IPS DF 6.9 (cell line): Measurements from ENCODE around the gene LRRC23.

Experiments used
- DNase-seq: peaks from one replicate; pipeline ENCODE4 v3.0.0-alpha.2; 2013; ENCODE audit warnings: low read depth, low spot score
- H3K27ac ChIP-seq: one replicate; pipeline ENCODE4 v1.5.1; 2013; ENCODE audit warnings: low read length, control low read depth
- H3K27me3 ChIP-seq: 2 replicates; pipeline ENCODE4 v1.6.1; 2013; ENCODE audit warnings: mild to moderate bottlenecking, low read length; ENCODE audit not compliant: control insufficient read depth, insufficient read depth
- H3K36me3 ChIP-seq: 2 replicates; pipeline ENCODE4 v1.6.1; 2013; ENCODE audit warnings: low read length; ENCODE audit not compliant: control insufficient read depth, insufficient read depth
- H3K4me1 ChIP-seq: 2 replicates; pipeline ENCODE4 v1.6.1; 2013; ENCODE audit warnings: low read length; ENCODE audit not compliant: control insufficient read depth, insufficient read depth
- H3K4me3 ChIP-seq: 2 replicates; pipeline ENCODE4 v1.5.1; 2013; ENCODE audit warnings: mild to moderate bottlenecking, low read length
- H3K9me3 ChIP-seq: 2 replicates; pipeline ENCODE4 v1.6.1; 2013; ENCODE audit warnings: low read length, inconsistent platforms; ENCODE audit not compliant: control insufficient read depth, insufficient read depth
- WGBS: extraction: QIAGEN DNeasy Blood & Tissue Kit; methylation state at CpG from one replicate; pipeline ENCODE4 v1.1.7; 2013; ENCODE audit warnings: mixed read lengths, missing lambda C conversion rate; ENCODE audit not compliant: insufficient read length, insufficient coverage; 5-methylcytosine and 5-hydroxymethylcytosine counted together

The LRRC23 gene

GRCh38 chr12:6921539-6921938 lies 16.9 kb downstream of the LRRC23 start:
- H3K9me3 ChIP-seq: no peaks in the 10 kb centered on the region
- H3K4me3 ChIP-seq: no peak overlapping the region
- H3K36me3 ChIP-seq: peaks cover 13% of the 10 kb centered on the region
- WGBS: no CpG with 5 or more reads among the region's 7 CpGs
- 0 out of 2 replicates have a peak, but pooled peaks cover 1% of the 10 kb centered on the region for H3K4me1 ChIP-seq
- DNase-seq: no peak
- H3K27me3 ChIP-seq: no peaks in the 10 kb centered on the region
- no peak overlapping the region for H3K27ac ChIP-seq

GRCh38 chr12:6921996-6922946 lies 17.6 kb downstream of the LRRC23 start:
- no CpG with 5 or more reads among the region's 9 CpGs for WGBS
- Histone ChIP-seq H3K9me3 (no peaks in the 10 kb centered on the region), H3K36me3 (peaks cover 9% of the 10 kb centered on the region), H3K4me1 (0 out of 2 replicates have a peak, but pooled peaks cover 1% of the 10 kb centered on the region), H3K27ac (no peak overlapping the region), H3K4me3 (no peak overlapping the region), H3K27me3 (no peaks in the 10 kb centered on the region)
- no peak for DNase-seq

DNA sequence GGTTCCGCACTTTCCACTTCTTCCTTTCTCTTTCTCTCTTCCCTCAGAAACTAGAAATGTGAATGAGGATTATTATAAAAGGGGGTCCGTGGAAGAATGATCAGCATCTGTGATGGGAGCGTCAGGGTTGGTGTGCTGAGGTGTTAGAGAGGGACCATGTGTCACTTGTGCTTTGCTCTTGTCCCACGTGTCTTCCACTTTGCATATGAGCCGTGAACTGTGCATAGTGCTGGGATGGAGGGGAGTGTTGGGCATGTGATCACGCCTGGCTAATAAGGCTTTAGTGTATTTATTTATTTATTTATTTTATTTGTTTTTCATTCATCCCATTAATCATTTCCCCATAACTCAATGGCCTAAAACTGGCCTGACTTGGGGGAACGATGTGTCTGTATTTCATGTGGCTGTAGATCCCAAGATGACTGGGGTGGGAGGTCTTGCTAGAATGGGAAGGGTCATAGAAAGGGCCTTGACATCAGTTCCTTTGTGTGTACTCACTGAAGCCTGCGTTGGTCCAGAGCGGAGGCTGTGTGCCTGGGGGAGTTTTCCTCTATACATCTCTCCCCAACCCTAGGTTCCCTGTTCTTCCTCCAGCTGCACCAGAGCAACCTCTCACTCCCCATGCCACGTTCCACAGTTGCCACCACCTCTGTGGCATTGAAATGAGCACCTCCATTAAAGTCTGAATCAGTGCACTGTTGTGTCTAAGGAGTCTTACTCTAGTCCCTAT lies 18.5 kb downstream of the LRRC23 start:
- H3K9me3 ChIP-seq: no peaks in the 10 kb centered on the region
- H3K4me3 ChIP-seq: no peak overlapping the region
- H3K27me3 ChIP-seq: no peaks in the 10 kb centered on the region
- peaks cover 7% of the 10 kb centered on the region; the same call in 1 of the 2 replicates for H3K36me3 ChIP-seq
- DNase-seq: no peak
- WGBS: no CpG with 5 or more reads among the region's 10 CpGs
- 0 out of 2 replicates have a peak, but pooled peaks cover 1% of the 10 kb centered on the region for H3K4me1 ChIP-seq
- H3K27ac ChIP-seq: no peak overlapping the region

DNA sequence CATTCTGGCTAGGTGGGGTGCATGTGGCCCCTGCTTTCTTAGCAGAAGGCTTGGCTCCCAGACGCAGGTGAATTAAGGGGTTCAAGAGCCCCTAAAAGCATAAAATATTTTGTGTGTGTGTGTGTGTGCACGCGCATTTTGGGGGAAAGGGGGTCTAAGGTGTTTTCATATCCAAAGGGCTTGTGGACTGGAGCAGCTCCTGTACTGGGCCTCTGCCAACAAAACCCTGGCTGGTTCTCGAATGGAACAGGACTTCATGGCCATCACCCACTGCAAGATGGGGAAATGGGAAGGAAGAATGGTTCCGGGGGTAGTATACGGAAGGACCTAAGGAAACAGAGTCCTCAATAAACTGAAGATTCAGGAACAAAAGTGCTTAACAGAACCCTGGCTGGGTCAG lies 19.2 kb downstream of the LRRC23 start:
- peaks cover 7% of the 10 kb centered on the region; the same call in 1 of the 2 replicates for H3K36me3 ChIP-seq
- 0 out of 2 replicates have a peak, but pooled peaks cover 1% of the 10 kb centered on the region for H3K4me1 ChIP-seq
- no peak overlapping the region for H3K27ac ChIP-seq
- H3K27me3 ChIP-seq: no peaks in the 10 kb centered on the region
- no peak for DNase-seq
- H3K9me3 ChIP-seq: no peaks in the 10 kb centered on the region
- H3K4me3 ChIP-seq: no peak overlapping the region
- WGBS: no CpG with 5 or more reads among the region's 6 CpGs

- WGBS: no CpG with 5 or more reads among the region's 1 CpG
- H3K27ac ChIP-seq: peak overlapping the region; percentile 6
- no peaks in the 10 kb centered on the region for H3K9me3 ChIP-seq
- no peak overlapping the region for H3K4me3 ChIP-seq
- peaks cover 7% of the 10 kb centered on the region; the same call in 1 of the 2 replicates for H3K36me3 ChIP-seq
- H3K27me3 ChIP-seq: no peaks in the 10 kb centered on the region
- H3K4me1 ChIP-seq: peaks cover 4% of the 10 kb centered on the region; the same call in 1 of the 2 replicates
- DNase-seq: no peak
Observed at GRCh38 chr12:6925239-6925539, 20.6 kb downstream of the LRRC23 start.

DNA sequence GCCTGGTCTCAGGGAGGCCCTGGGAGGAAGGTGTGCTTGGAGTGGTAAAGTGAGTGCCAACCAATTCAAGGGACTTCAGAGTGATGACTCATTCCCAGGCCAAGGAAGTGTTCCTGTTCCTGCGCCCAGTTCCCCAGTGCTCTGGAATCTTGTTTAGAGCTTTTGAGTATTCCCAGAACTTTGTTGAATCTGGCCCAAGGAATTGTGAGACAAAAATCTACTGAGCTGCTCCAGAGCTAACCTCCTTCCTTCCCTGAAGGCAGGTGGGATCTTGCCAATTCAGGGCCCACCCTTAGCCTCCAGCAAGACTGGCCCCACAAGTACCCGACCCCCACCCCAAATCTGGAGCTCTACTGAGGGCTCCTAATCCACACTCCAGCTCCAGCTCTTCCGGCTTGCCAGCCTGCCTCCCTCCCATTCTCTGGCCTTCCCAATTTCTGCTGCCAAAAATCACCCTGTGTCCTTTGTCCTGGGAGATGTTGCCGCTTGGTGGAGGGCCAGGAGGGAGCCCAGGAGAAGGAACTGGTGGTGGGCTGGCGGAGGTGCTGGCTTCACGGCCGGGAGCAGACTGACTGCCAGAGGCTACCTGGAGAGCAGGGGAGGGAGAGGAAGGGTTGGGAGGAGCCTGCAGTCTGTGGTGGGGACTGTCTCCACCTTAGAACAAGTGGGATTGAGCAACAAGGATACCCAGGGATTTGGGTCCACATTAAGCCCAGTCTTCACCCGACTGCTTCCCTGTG lies 21.1 kb downstream of the LRRC23 start:
- Histone ChIP-seq H3K4me3 (peak overlapping the region; percentile 21; the same call in 1 of the 2 replicates), H3K27me3 (no peaks in the 10 kb centered on the region), H3K36me3 (peaks cover 7% of the 10 kb centered on the region; the same call in 1 of the 2 replicates), H3K4me1 (peaks cover 4% of the 10 kb centered on the region; the same call in 1 of the 2 replicates), H3K9me3 (no peaks in the 10 kb centered on the region), H3K27ac (peak overlapping the region; percentile 25)
- DNase-seq: no peak
- WGBS: no CpG with 5 or more reads among the region's 8 CpGs

DNA sequence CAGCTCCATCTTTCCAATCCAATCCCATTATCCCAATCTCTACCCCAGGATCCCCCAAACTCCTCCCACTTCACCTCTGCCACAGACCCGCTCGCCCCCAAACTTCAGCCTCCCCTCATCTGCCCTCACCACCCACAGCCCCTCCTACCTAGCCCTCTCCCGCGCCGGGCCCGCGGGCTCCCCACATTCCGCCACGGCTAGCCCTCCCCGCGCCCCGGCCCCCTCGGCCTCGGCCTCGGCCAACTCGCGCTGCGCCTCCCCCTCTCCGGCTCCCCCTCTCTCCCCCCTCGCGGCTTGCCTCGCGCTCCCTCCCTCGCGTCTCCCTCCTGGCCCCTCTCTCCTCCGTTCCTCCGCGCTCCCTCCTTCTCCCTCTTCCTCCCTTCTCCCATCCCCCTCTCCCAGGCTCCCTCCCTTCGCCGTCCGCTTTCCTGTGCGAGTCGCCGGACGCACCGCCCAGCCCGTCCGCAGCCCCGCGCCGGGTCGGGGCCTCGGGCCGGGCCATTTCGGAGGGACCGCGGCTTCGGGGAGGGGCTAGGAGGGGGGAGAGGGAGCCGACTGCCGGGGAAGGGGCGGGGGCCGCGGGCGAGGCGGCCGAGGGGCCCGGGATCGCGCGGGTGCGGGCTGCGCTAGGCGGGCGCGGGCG lies 22.9 kb downstream of the LRRC23 start, which contains the start of gene ATN1:
Gene ATN1, plus strand, starts transcription at position 581 of the 643 bp plus-strand sequence. CDS start 6,043 bp downstream, outside the sequence.
- H3K36me3 ChIP-seq: no peaks in the 10 kb centered on the region; the same call in 1 of the 2 replicates

GRCh38 chr12:6928022-6928702 lies 23.5 kb downstream of the LRRC23 start:
- no CpG with 5 or more reads among the region's 79 CpGs for WGBS
- no peaks in the 10 kb centered on the region for H3K27me3 ChIP-seq
- no peak for DNase-seq
- no peaks in the 10 kb centered on the region; the same call in 1 of the 2 replicates for H3K36me3 ChIP-seq
- H3K9me3 ChIP-seq: no peaks in the 10 kb centered on the region
- no peak overlapping the region for H3K27ac ChIP-seq
- H3K4me1 ChIP-seq: peaks cover 4% of the 10 kb centered on the region; the same call in 1 of the 2 replicates
- peak overlapping the region; percentile 77 for H3K4me3 ChIP-seq

More for the DNA sequence above, 22.9 kb downstream of the LRRC23 start, which contains the start of gene ATN1:
- H3K4me3 ChIP-seq: peak within 1 kb of the TSS; percentile 77
- no CpG with 5 or more reads among the region's 66 CpGs for WGBS
- H3K9me3 ChIP-seq: no peaks in the 10 kb centered on the region
- H3K27me3 ChIP-seq: no peaks in the 10 kb centered on the region
- peaks cover 4% of the 10 kb centered on the region; the same call in 1 of the 2 replicates for H3K4me1 ChIP-seq
- no peak within 1 kb of the TSS for H3K27ac ChIP-seq
- no peak for DNase-seq

GRCh38 chr12:6928703-6929407 lies 24.2 kb downstream of the LRRC23 start:
- Histone ChIP-seq H3K9me3 (no peaks in the 10 kb centered on the region), H3K27ac (no peak overlapping the region), H3K27me3 (no peaks in the 10 kb centered on the region), H3K4me3 (peak overlapping the region; percentile 77; the same call in 1 of the 2 replicates), H3K36me3 (no peaks in the 10 kb centered on the region; the same call in 1 of the 2 replicates), H3K4me1 (peaks cover 4% of the 10 kb centered on the region; the same call in 1 of the 2 replicates)
- DNase-seq: no peak
- WGBS: no CpG with 5 or more reads among the region's 19 CpGs
